ENCODE data around the gene USP35.

USP35 gene

GRCh38 chr11:78197816-78198215 is 9.1 kb downstream of the USP35 start:
- DNase-seq: no peak

- no peak for DNase-seq
Measured at GRCh38 chr11:78199015-78199652, 10.4 kb downstream of the USP35 start.

DNA sequence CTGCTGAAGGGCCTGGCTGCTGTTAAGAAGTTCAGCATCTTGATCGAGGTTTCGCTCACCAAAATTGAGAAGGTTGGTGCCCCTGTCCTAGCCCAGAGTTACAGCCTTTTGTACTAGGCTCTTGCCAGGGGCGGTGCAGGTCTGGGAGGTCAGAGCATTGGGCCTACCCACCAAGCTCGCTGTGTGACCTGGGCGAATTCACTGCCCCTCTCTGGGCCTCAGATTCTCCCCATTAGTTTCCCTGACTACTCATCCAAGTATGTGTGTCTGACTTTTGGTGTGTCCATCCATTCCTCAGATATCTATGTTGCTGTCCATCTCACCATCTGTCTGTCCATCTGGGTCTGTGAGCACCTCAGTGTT is 10.9 kb downstream of the USP35 start:
- DNase-seq: no peak

- DNase-seq: no peak
Measured at GRCh38 chr11:78200061-78200460, 11.3 kb downstream of the USP35 start.

GRCh38 chr11:78200553-78200952 is 11.8 kb downstream of the USP35 start:
- DNase-seq: no peak

DNA sequence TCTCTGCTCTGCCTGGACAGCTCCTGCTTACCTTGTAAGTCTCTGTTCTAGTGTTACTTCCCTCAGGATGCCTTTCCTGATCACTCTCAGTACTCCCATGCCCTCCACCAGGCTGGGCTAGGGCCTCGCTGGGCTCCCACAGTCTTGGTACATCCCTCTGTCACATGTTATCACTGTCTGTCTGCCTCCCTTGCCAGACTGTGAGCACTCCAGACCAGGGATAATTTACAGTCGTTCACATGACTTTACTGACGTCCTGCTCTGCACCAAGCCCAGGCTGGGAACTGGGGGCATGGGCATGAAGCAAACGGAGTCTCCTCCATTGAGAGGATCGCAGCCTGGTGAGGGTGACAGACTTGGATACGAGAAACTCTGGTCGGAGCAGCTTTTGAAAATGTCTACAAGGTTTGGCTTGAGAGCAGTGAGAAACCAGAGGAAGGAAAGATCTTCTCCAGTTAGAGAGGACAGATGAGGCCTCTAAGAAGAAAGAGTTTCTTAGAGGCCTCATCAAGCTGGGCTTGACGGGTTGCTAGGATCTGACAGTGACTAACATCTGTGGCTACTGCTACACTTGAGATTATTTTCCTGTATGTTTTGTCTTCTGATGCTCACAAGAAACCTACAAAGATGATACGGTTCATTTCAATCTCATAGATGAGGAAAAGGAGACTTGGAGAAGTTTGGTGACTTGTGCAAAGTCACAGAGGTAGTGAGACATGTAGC is 12.5 kb downstream of the USP35 start:
- DNase-seq: no peak

GRCh38 chr11:78202733-78203167 is 14.0 kb downstream of the USP35 start:
- no peak for DNase-seq

GRCh38 chr11:78203184-78203583 is 14.5 kb downstream of the USP35 start:
- DNase-seq: no peak

DNA sequence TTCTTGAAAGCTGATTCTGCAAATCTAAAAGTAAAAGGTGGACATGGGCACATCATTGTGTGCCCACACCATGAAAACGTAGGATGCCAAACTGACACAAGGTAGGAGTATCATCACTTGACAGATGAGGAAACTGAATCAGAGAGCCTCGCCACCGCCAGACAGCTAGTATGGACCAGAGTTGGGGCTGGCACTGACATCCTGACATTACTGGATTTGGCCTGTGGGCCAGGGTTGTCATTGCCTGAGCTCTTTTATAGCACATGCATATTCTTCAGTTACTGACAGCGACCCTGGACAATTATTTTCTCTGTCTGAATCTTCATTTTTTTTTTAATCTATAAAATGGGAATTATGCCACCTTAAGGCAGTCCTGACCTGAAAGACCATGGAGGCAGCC is 16.5 kb downstream of the USP35 start:
- no peak for DNase-seq

DNA sequence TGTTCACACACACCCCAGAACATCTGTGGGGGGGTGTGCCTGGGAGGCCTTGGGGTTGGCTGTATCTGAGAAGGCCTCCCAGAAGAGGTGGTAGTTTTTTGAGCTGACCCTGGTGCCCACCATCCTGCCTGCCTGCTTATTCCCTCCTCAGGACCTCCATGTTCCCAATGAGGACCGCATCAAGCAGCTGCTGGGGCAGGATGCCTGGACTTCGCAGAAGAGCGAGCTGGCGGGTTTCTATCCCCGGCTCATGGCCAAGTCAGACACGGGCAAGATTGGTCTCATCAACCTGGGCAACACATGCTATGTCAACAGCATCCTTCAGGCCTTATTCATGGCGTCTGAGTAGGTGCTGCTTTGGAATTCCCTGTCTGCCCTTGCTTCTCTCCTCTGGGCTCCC is 17.0 kb downstream of the USP35 start:
- no peak for DNase-seq

GRCh38 chr11:78207532-78208256 is 19.0 kb downstream of the USP35 start:
- DNase-seq: no peak

DNA sequence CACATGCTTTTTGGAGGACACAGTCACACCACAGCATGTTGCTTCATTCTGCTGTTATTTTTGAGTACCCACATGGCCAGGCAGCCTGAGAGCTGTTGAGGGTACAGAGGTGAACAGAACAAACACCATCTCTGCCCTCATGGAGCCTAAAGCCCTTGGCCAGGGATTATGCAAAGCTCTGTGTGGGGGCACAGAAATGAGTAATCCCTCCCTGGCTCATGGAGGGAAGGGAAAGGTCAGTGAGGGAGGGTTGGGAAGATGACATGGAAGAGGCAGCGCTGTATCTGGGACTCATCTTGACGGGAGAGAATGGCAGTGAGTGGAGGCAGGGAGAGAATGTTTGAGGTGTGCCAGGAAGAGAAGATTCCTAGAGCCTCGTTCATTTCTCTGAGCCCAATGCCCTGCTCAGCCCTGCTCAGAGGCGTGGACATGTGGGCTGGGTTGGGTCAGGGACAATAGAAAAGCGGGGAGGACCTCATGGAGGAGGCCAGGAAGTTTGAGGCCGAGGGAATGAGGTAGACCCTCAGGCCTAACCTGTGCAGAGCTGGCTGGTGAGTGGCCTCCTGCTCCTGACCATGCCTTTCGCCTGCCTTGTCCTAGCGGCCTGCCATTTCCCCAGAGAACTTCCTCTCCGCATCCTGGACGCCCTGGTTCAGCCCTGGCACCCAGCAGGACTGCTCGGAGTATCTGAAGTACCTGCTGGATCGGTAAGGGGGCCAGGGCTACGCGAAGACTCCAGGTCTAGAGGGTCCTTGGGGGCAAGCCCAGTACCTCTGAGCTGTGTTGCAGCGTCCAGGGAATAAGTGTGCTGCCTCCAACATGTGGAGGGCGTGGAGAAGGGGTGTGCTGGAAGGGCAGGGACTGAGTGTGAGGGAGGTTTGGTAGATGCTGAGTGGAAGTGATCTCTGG is 19.8 kb downstream of the USP35 start:
- DNase-seq: no peak

GRCh38 chr11:78209478-78209877 is 20.8 kb downstream of the USP35 start:
- no peak for DNase-seq

DNA sequence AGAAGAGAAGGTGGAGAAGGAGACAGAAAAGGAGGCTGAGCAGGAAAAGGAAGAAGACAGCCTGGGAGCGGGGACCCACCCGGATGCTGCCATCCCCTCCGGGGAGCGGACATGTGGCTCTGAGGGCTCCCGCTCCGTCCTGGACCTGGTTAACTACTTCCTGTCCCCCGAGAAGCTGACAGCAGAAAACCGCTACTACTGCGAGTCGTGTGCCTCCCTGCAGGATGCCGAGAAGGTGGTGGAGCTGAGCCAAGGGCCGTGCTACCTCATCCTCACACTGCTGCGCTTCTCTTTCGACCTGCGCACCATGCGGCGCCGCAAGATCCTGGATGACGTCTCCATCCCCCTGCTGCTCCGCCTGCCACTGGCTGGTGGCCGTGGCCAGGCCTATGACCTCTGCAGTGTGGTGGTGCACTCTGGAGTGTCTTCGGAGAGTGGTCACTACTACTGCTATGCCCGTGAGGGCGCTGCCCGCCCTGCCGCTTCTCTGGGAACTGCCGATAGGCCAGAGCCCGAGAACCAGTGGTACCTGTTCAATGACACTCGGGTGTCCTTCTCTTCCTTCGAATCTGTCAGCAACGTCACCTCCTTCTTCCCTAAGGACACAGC is 21.4 kb downstream of the USP35 start:
- DNase-seq: no peak

DNA sequence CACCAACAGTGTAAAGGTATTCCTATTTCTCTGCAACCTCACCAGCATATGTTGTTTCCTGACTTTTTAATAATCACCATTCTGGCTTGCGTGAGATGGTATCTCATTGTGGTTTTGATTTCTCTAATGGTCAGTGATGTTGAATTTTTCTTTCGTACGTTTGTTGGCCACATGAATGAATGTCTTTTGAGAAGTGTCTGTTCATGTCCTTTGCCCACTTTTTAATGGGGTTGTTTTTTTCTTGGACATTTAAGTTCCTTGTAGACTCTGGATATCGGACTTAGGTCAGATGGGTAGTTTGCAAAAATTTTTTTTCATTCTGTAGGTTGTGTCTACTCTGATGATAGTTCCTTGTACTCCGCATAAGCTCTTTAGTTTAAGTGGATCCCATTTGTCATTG is 22.8 kb downstream of the USP35 start:
- DNase-seq: no peak

- DNase-seq: no peak
Measured at GRCh38 chr11:78212586-78213371, 24.1 kb downstream of the USP35 start.

- no peak for DNase-seq
Measured at GRCh38 chr11:78213526-78214330, 25.0 kb downstream of the USP35 start.

DNA sequence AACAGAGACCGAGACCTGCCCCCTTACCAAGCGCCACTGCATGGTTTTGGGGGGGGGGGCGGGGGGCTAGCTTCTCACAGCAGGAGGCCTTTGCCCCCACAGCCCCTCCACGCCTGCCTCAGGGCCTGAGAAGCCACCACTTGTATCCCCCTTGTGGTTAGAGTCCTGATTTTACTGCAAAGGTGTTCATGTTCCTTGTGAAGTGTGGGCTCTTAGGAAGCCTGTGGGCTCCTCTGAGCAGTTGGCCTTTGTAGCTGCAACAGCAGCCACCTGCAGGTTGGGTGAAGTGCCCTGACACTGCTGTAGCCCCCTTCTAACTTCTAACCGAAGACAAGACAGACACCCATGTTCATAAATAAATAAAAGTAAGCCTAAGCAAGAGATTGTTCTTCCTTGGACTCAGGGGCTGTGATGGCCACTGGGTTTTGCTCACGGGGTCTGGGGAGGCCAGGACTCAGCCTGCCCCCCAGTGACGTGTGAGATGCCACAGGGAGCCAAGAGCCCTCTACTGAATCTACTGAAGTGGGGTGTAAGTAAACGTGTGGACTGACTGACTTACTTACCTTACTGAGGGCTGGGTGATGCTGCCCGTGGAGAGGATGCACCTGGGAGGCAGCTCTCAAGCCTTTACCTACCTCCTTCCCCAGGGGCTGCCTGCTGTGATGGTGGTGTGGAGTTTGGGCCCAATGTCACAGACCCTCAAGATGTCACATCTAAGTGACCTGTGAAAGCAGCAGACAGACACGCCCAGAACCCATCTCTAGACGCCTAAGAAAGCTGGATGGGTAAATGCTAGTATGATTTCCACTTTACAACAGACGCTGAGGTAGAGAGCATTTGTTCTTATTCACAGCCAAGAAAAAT is 25.8 kb downstream of the USP35 start:
- DNase-seq: no peak

DNA sequence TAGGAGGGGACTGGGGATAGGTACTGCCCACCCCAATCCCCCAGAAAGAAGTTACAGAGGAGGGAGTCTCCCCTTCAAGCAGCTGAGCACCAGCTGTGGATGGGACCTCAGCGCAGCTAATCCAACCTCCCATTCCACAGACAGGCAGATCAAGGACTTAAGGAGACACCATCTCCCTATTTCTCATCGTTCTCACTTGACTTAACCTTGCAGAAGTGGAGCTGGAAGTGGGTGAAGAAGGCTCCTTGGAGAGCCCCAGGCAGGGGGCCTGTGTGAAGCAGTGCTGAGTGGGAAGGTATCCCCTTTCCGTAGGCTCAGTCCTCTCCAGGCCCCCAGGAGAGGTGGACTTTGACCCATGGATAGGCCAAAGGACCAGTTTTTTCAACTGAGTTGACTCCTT is 27.3 kb downstream of the USP35 start:
- no peak for DNase-seq

All from NCI-H69 (cell line).